NCI-H748 (cell line): ENCODE results near the gene PRKCB.
"Not testable (repeated sequence)": the region's sequence is repeated elsewhere in the genome, so short reads cannot be mapped to it uniquely, and the experiment has no call there.

Source experiments
- DNase-seq: peaks from one replicate; lab custom pipeline; 2025; ENCODE audit not compliant: unreplicated experiment; lab: John Stamatoyannopoulos, UW

PRKCB gene

DNA sequence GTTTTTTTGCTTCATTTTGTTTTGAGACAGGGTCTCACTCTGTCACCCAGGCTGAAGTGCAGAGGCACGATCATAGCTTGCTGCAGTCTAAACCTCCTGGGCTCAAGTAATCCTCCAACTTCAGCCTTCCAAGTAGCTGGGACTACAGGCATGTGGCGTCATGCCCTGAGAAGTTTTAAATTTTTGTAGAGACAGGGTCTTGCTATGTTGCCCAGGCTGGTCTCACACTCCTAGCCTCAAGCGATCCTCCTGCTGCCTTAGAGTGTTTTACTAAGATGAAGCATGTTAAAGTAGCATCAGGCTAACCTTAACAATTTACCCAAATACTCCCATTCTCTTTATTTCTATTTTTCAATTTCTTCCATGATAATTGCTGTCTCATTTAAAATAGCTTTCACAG, 371.1 kb downstream of the PRKCB start:
- no peak for DNase-seq

DNA sequence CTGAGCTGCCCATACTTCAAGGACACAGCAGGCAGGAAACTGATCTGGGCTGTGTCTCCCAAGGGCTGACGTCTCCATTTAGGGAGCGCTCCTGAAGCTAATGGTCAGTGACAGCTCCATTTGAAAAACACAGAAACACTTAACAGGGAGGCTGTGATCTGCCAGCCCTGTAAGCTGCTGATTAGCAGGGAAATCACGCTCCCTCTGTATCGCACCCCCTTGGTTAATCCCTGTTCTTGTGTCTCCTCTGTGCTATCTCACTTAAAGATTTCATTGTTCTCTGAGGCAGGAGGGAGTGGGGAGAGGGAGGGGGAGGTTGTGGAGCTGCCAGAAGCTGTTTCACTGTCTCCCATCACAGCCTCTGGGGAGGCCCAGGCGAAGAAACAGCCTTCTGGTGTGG, 372.9 kb downstream of the PRKCB start:
- peak; percentile 2 for DNase-seq

DNA sequence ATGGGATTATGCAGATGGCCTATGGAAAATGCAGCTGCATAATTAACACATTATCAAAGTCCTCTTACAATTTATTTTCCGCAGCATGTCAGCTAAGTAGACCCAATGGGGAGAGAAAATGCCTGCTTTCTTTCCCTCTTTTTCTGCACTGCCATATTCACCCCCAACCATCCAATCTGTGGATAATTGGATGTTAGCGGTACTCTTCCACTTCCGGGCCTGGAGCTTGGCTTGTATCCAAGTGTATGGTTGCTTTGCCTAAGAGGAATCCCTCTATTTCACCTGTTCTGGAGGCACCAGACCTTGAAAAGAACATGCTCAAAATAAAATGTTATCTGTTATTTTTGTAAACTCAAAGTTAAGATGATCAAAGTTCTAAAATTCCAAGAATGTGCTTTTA, 379.2 kb downstream of the PRKCB start:
- peak; percentile 39 for DNase-seq

DNA sequence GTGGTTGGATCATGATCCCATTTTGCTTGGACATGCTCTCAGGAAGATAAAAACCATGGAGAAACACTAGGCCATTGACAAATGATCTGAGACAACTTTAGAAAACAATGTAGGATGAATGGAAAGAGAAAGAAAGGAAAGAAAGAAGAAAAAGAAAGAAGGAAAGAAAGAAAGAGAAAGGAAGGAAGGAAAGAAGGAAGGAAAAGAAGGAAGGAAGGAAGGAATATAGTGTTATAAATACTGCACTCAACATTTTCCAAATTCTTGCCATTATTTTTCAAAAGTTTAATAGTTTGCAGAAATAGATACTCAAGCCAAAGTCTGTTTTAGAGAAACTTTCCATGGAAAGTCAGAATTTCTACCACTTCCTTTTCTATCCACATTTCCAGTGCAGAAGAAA, 381.2 kb downstream of the PRKCB start:
- no peak for DNase-seq

DNA sequence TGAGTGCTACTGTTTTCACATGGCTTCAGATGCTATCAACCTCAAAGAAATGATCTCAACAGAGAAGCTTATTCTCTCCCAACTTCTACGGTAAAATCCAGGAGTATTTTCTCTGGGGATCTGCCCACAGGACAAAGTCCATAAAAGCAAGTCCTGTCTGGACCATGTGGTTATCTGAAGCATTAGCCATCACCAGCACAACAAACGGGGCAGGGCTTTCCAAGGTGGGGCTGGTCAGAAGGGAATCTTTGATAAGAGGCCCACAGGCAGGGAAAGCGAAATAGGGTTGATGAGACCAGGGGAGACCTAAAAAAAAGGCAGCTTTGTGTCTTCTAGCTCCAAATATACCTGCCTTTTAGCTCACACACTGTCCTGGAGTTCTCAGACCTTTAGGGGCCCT, 381.7 kb downstream of the PRKCB start:
- DNase-seq: no peak

DNA sequence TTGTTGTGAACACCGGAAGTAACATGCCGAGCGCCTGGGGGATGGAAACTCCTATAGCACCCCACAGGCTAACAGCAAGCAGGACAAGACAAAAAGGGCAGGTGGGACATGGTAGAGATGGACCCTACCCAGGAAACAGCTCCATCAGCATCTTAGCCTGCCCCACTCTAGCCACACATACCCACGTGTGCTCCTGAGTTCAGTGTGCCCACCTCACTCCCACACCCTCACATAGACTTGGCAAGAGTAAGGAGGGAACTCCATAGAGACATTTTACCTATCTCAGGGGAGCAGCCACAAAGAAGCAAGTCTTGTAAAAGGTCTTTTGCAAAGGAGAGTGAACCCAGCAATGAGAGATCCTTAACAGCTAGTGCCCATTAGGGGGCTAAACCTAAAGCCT, 382.5 kb downstream of the PRKCB start:
- DNase-seq: no peak

DNA sequence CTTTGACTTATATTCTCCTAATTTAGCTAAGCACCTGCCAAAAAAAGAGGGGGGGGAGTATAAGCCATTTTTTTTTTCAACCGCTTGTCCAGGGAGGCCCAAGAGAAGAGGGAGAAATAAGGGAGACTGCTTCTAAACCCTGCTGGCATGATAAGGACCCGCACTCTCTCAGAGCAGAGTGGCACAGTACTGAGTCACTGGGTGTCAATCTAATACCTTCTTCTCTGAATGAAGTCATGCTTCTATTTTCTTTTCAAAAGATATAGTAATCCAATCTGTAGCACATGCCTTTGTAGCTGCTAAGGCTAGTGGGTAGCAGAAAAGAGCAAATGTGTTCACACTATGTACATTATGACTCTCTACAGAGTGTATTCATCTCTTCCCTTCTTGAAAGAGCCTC, 385.4 kb downstream of the PRKCB start:
- no peak for DNase-seq

DNA sequence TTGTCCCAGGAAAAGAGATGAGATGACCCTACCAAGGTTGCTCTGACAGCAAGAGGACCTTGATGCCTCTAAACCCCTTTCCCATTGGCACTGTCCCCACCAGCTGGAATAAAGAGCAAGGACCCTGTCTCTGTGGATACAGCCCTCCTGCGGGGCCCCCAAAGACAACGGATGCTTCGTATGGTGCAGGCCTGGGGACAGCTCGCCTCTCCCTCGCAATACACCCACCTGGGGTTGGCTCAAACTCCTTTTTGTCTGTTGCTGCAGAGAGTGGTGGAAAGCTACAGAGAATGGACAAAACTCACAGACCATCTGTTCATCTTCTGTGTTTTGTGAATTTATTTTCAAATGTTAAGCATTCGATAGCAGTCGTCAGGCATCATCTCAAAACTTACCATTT, 392.7 kb downstream of the PRKCB start:
- no peak for DNase-seq

DNA sequence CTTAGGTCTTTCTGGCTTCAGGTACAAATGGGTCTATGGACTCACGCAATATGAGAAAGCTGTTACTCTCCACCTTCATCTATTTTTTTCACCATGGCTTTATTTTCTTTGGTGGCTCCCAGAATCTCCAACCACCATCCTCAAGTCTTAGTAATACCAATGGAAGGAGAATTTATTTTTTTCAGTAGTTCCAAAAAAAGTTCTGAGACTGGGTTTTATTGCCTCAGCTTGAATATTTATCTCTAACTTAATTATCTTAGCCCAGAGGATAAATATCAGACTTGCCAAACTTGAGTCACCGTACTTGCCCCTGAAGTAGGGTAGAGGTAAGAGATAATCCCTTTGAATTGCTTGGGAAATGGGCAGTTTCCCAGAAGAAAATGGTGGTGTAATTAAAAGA, 397.2 kb downstream of the PRKCB start:
- DNase-seq: no peak

DNA sequence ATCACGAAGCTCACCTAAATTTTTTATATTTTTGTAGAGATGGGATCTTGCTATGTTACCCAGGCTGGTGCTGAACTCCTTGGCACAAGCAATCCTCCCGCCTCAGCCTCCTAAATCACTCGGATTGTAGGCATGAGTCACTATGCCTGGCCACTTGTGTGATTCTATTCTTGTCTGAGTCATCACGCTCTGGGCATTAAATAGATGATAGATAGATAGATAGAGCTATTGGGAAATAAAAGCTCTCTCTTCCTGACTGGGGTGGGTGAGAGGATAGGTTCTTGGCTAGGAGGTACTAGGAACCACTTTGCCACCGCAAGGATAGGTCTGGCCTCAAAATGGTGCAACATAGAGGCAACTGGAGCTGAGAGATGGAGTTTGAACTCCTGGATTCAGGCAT, 399.0 kb downstream of the PRKCB start:
- DNase-seq: no peak

DNA sequence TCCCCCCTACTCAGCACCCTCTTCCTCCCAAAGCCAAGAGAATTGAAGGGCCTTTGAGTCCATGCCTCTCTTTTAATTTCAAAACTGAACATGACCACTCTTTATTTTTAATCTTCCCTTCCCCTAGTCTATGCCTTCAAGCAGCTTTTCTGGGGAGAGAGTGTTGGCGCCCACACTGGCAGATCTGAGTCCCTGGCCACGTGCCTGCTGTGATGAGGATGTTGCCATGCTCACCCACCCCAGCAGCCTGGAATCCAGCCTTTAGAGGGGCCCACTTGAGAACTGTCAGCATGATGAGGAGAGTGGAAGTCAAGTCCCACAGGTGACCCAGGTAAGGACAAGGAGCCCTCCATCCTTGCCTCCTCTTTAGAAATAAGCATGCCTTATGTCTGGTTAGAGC, 400.0 kb downstream of the PRKCB start:
- no peak for DNase-seq

DNA sequence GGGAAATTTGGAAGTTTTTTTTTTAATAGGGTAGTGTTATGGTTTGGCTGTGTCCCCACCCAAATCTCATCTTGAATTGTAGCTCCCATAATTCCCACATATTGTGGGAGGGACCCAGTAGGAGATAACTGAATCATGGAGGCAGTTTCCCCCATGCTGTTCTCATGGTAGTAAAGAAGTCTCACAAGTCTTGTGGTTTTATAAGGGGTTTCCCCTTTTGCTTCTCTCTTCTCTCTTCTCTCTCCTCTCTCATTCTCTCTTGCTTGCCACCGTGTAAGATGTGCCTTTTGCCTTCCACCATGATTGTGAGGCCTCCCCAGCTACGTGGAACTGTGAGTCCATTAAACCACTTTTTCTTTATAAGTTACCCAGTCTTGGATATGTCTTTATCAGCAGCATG, 403.1 kb downstream of the PRKCB start:
- DNase-seq: not testable (repeated sequence)

DNA sequence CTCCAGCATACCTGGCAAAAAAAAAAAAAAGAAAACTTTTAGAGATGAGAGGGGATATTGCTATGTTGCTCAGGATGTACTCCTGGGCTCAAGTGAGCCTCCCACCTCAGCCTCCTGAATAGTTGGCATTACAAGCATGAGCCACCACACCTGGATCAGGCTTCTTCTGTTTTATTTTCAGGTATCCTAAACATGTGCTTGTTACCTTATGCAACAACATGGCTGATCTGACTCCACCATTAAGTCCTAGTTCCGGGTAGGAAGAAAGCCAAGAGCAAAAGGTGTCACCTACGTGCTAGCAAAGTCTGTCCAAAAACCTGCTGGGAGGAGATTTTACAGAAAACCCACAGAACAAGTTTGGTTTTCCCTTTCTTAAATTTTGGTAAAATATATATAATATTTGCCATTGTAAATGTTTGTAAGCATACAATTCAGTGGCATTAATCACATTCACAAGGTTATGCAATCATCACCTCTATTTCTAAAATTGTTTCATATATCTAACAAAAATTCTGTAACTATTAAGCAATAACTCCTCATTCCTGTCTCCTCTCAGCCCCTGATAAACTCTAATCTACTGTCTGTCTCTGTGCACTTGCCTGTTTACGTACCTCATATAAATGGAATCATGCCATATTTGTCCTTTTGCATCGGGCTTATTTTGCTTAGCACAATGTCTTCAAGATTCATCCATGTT, 411.3 kb downstream of the PRKCB start:
- DNase-seq: no peak

DNA sequence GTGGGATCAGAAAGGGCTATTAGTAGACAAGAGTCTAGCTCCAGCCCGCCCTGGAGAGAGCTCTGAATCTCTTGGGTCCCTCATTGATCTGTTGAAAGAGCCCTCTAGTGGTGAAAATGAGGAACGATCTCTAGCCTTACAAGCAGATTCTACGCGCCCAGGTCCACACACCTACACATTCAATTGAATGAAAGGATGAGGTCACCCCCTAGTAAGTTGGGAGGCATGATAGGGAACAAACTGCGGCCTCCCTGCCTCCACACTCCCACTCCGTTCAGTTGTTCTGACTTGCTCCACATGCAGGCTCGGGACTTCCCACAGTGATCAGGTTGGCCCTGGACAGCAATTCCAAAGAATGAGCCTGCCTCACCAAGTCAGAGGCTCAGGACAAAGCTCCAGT, 417.4 kb downstream of the PRKCB start:
- DNase-seq: peak; percentile 70

DNA sequence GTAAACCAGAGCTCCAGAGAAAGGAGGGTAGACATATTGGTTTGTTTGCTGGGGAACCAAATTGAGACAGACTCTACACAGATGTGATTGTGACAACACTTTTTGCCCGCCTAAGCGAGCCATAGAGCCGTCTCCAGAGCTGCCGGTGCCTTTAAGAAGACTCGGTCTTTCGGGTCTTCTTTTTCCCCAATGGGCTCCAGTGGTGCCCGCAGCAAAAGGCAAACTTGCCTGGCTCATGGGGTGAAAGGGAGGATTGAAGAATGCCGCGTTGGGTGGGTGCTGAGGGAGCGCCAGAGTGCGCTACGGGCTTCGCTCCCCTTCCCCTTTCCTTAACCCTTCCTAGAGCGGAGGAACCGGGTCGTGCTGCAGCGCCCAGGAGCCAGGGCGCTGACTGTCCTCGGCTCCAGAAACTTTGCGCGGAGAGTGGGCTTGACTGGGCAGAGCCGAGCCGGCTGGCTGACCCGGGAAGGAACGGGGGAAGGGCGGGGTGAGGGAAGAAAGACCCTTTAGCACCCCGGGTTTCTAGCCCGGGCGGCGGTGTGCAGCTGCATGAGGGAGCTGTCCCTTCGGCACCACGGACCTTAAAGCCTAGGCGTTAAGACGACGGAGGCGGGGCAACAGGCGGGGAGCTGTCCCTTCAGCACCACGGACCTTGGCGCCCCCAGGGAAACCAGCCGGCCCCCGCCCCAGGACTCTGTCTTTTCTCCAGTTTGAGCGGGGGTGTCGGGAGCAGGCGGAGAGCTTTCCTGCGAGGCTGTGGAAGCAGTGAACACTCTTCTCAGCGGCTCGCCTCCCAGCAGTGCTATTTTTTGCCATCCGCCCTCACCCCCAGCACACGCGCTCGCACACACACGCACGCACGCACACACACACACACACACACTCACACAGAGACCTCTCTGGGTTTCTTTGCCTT, 419.9 kb downstream of the PRKCB start, which contains the start of gene CACNG3:
Gene CACNG3 (plus strand): TSS at position 880 of the 916 bp plus-strand sequence. CDS start 420 bp downstream, outside the sequence.
- DNase-seq: peak; percentile 2

DNA sequence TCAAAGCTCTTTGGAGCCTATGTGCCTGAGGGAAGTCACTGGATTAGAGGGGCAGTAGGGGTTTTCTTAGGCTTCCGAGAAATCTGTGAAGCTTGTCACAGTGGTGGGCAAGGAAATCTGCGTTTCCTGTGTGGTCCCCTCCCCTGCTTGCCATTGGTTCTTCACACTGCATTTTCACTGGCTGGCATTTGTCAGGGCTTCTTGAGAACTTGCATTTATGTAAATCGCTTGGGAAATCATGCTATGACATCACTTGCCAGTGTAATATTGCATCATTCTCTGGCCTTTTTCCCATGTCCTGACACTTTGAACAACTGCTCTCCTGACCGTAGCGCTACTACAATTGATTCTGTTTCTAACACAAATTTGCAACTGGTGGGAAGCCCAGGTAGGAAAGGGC, 422.2 kb downstream of the PRKCB start:
- DNase-seq: no peak

DNA sequence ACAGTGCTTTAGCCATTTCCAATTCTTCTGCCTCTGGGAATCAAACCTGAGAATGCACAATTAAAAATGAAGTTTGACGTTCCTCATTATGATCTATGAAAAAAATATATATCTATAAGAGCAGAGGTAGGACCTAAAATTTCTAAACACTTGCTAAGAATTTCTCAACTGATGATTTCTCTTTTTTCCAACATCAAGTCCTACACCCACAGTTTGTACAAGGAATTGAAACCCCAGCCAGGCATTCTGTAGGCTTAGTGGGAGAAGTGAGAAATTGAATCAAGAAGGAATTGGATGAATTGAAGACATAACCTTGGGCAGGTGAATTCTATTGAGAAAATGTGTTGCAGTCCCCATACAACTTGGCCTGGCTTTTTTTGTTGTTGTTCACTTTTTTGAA, 423.0 kb downstream of the PRKCB start:
- no peak for DNase-seq

DNA sequence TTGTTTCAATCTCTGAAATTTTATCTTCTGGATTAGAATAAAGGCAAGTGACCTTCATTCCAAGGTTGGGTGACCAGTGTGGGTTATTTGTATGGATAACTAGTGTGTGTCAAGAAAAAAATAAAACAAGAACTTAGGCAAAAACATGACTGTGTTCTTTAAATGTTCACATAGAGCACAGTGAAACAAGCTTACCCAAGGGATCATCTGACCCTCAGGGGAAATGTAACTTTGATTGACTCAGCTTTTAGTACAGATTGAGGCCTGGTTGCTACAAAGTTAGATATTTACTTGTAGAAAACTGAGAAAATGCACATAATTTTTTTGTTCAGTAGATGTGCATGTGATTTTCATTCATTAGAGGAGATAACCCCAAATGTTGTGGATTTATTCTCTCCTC, 427.0 kb downstream of the PRKCB start:
- DNase-seq: no peak
